ENCODE data around the gene PCBP3.

- TF ChIP-seq RNF2 (IDR thresholded peaks at IDR 0.05; ENCODE audit: borderline replicate concordance, low read depth, low read length, missing control alignments, poor library complexity, severe bottlenecking) = no peak
- TF ChIP-seq CREB1 (IDR thresholded peaks at IDR 0.05) = no peak
- TF ChIP-seq SP1 (IDR thresholded peaks at IDR 0.05; ENCODE audit: low read depth, low read length) = no peak
- TF ChIP-seq, protein P1, sequence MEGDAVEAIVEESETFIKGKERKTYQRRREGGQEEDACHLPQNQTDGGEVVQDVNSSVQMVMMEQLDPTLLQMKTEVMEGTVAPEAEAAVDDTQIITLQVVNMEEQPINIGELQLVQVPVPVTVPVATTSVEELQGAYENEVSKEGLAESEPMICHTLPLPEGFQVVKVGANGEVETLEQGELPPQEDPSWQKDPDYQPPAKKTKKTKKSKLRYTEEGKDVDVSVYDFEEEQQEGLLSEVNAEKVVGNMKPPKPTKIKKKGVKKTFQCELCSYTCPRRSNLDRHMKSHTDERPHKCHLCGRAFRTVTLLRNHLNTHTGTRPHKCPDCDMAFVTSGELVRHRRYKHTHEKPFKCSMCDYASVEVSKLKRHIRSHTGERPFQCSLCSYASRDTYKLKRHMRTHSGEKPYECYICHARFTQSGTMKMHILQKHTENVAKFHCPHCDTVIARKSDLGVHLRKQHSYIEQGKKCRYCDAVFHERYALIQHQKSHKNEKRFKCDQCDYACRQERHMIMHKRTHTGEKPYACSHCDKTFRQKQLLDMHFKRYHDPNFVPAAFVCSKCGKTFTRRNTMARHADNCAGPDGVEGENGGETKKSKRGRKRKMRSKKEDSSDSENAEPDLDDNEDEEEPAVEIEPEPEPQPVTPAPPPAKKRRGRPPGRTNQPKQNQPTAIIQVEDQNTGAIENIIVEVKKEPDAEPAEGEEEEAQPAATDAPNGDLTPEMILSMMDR (IDR thresholded peaks at IDR 0.05; ENCODE audit: control extremely low read depth in 1 of 3, insufficient read depth in 1 of 3, low read depth in 1 of 3, low read length in 3 of 3) = no peak
- no peak for TF ChIP-seq SIN3A (conservative IDR thresholded peaks at IDR 0.05 in 1 of 2, IDR thresholded peaks at IDR 0.05 in 1 of 2; ENCODE audit: low read depth in 1 of 2, low read length in 2 of 2)
- TF ChIP-seq YY1 (IDR thresholded peaks at IDR 0.05; ENCODE audit: low read depth, low read length) = no peak
- TF ChIP-seq SIX5 (IDR thresholded peaks at IDR 0.05; ENCODE audit: low read depth, low read length) = no peak
These were observed 315.7 kb downstream of the PCBP3 start for GRCh38 chr21:45959182-45959581.
